Left lobe of liver (tissue), 2 donors: ENCODE measurements around the gene SEMA5A. TPM values are rescaled to one million over a fixed set of nuclear protein-coding genes. Genes with fewer than 3 reads are reported as not detected.
A peak's percentile ranks its signal among the peaks of the same experiment; 100 is the strongest.

Experiments used
- ATAC-seq: fragments of 200-7000 bp; cut with Tn5 transposase; one replicate; pipeline ENCODE4 v1.9.1; 2020; ENCODE audit warnings: mild to moderate bottlenecking, moderate library complexity
- DNase-seq: peaks from one replicate; pipeline ENCODE4 v3.0.0-alpha.2; 2020; ENCODE audit warnings: low spot score
- total RNA-seq: library from RNA; stranded (reverse); gene quantifications from one replicate; pipeline ENCODE4 v1.2.1, GENCODE V29; 2021
- donor health status: DM: no; HTN: no; CAD: no; lungs with moderate emphysema.
- donor health status: DM: no; HTN: yes; CAD: no.

SEMA5A gene
- total RNA-seq, 1 donor from 2014 or later: 5.7 TPM

DNA sequence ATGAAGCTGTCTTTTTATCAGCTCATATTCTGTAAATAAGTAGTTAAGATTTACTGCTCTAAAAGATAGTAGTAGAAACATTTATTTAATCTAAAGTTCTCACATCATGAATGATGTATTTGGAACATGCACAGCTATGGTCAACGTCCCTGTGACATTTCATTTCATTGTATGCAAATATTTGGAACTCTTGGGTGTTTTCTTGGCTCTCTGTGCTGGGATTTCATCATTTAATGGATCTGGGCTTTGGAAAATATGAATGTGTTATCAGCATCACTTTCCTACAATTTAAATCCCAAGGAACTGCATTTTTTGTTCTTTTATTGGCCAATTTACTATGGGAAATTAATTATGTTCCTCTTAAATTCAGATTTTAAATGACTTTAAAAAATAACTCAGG, 462.9 kb downstream of the SEMA5A start:
- no peak for DNase-seq
- ATAC-seq: no peak

- DNase-seq: no peak
Measured at GRCh38 chr5:9072701-9073100, 473.2 kb downstream of the SEMA5A start.

GRCh38 chr5:9071524-9071923, 474.4 kb downstream of the SEMA5A start:
- no peak for ATAC-seq
- no peak for DNase-seq

More at GRCh38 chr5:9072701-9073100, 473.2 kb downstream of the SEMA5A start:
- ATAC-seq: no peak

DNA sequence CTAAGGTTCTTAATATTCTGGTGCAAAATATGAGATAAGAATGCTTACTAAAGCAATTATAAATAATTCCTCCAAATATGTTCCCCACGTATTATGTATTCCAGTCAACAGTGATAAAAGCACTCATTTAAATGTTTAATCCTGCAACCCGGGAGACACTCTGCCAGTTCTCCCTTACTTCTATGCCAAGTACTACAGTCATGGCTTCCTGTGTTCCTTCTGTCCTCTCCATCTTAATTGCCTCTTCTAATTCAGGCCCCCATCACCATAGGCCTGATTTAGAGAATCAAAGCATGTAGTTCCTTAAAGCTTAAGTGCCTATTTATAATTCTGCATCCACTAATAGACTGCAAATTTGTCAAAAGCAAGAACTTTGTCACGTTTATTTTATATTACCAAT, 474.8 kb downstream of the SEMA5A start:
- ATAC-seq: no peak
- DNase-seq: no peak

DNA sequence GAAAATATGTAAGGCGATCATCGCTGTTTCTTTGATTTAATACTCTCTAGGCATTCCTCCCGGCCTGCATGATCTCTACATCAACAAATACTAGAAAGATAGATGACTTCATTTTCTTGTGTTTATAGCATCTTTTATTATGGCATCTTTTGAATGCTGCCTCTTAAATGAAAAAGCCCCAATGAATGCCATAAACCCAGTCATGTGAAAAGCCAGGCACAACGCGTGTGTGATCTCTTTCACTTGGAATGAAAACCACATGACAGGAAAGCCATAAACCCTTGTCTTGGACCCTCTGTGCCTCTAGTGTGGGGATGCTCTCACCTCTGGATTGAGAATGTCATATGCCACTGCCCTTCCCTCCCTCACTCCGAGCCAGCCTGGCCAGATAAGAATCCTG, 476.2 kb downstream of the SEMA5A start:
- no peak for DNase-seq
- no peak for ATAC-seq

DNA sequence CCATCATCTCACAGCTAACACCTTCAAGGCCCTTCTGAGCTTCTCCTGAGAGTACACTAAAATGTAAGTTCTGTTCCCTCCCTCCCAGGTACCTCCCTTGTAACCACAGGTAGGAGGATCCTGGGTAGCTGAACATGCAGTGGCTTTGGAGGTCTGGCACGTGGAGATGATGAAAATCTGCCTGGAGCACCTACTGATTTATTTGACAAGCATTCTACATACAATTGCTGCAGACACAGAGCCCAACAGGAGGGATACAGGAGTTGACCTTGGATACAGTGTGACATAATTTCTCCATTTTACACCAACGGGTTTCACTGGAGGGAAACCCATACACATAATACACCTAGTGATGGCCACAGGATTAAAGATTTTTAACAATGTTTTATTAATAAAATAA, 478.7 kb downstream of the SEMA5A start:
- ATAC-seq (no peak), DNase-seq (no peak)

GRCh38 chr5:9066349-9066748, 479.5 kb downstream of the SEMA5A start:
- ATAC-seq (no peak), DNase-seq (no peak)

- no peak for ATAC-seq
- no peak for DNase-seq
Measured at GRCh38 chr5:9063615-9064245, 482.1 kb downstream of the SEMA5A start.

DNA sequence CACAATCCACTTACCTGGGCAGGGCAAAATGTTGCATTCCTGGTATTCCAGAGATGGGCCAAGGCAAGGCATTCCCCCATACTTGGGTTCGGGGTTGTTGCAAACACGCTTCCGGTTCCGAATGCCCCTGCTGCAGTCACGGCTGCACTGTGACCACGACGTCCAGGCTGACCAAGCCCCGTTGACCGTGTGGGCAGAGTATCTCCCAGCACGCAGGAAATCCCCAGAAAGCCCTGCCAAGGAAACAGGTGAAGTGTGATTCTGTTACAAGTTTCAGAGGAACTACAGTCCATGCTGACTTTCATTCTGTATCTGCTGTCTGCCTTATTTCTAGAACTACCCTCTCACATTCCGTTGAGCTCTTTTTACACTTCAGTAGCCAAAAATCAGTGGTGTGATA, 483.0 kb downstream of the SEMA5A start:
- no peak for DNase-seq
- no peak for ATAC-seq

DNA sequence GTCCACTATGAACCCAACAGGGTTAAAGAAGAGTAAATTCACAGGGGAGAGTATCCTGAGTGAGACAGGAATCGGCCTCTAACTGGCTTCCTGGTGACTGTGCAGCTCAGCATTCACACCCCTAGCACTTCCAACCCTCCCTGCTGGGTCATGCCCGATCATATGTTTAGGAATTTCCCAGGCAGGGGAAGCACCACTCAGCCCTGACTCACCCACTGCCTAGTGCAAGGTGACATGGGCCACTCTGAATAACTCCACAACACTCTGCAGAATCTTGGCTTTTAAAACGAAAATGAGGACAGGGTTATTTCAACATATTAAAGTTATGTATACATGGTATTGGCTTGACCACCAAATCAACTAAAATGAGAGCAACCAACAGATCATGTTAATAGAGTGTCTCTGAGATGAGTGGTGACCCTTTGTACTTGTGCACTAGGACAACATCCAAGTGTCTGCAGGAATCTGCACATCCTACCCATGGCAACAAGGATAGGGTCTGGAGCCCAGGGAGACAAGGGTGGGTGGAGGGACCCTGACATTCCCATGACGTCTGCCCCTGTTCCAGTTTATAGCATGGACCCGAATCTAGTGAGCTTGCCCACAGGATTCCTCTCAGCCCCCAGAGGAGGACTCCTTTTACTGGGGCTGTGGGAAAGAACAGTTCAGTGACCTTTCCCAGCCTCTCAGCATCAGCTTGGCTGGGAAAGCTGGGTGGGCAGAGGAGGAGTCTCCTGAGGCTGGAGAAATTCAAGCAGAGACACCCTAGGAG, 485.8 kb downstream of the SEMA5A start:
- DNase-seq: no peak
- peak; percentile 26 for ATAC-seq

DNA sequence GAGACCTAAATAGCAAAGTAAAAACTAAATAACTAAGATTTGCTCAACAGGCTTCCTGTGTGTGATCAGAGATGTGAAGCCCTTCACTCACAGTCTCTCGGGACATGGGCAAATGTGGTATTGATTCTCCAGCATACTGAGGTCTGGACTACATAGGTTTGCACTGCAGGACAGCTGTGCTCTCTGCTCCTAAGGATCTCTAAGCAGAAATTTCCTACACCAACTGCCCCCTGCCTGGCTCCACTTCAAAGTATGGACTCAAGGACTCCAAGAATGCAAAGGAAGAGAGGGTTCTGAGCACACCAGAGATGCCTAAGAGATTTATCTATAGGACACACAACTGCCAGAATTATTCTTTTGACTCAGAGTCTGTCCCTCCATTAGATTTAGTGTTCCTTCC, 487.2 kb downstream of the SEMA5A start:
- ATAC-seq (no peak), DNase-seq (no peak)

DNA sequence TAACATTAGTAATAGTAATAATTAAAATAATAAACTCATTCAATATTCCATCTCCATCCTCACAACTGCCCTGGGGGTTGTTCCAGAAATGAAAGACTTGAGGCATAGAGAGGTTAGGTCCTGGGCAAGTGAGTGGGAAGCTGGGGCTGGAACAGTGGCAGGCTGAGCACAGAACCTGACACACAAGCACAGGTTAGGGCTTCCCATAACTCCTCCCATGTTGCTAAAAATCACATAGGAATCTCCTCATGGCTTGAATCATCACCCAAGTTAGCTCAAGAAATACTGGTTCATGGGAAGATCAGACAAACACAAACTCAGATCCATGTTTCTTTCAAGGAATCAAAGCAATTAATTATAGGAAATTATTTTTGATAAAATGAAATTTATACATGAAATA, 487.7 kb downstream of the SEMA5A start:
- DNase-seq: no peak
- no peak for ATAC-seq

GRCh38 chr5:9057406-9058000, 488.4 kb downstream of the SEMA5A start:
- DNase-seq (no peak), ATAC-seq (no peak)

- DNase-seq: no peak
- no peak for ATAC-seq
Measured at GRCh38 chr5:9056046-9056445, 489.8 kb downstream of the SEMA5A start.

DNA sequence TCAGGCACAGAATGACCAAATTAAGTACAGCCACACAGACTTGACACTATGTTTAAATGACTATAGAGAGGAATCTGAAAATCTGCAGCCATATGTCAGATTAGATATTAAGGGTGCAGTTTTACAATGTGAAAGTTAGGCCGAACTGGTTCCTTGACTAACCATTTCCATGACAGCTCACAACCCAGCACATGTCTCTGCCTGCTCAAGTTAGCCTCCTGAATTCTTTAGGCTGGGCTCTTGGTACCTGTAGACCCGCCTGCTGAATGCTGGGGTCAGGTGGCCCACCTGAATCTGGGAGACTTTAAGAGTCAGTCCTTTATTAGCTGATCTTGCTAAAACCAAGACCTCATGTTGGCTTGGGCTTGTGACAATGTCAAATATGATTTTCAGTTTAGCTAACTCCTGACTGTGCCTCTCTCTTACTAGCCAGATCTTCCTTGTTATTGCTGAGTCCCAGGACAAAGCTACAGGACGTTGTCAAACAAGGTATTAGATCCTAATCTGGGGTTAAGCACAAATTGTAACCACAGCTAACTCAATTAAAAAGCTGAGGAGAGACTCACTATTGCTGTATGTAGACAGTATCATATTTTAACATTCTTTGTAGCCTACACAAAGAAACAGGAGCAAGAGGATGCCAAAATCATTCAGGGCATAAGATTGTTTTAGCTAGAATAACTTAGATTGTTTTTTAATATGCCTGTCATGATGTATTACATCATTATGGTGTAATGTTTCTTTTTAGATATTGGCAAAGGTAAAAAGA, 490.9 kb downstream of the SEMA5A start:
- DNase-seq (no peak), ATAC-seq (no peak)

GRCh38 chr5:9054322-9054721, 491.6 kb downstream of the SEMA5A start:
- ATAC-seq: no peak
- no peak for DNase-seq

DNA sequence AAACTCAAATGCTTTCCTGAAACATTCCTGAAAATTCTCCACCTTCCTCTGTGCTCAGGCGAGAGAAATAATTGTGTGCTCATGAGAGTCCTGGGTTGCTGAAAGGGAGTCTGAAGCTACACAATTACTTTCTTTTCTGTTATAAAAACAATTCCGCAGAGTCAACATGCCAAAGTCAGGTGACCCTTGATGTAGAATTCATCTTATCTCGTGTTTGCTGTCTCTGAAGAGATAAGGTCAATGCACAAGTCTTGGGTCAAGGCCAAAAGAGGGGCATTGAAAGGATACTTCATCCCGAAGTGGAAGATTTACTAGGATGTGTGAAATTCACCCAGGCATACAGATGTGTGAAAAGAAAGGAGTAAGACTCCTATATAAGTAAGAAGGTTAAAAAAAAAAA, 493.5 kb downstream of the SEMA5A start:
- DNase-seq: no peak

DNA sequence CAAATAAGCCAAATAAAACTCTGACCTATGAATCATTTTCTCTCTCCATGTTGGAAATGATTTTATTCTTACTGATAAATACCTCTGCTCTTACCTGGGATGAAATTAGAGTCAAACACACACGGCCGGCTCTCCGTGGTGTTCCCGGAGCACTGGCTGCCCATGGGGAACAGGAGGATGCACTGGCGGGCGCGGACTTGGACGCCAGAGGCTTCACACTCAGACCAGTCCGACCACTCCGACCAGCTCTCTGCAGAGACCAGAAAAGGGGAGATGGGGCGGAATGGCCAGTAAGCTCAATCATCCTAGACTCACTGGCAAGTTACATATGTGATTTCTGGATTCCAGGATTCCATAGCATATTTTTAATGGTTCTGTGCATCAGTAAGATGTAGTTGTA, 494.1 kb downstream of the SEMA5A start:
- ATAC-seq (no peak), DNase-seq (no peak)

More for the DNA sequence above, 493.5 kb downstream of the SEMA5A start:
- ATAC-seq: no peak

GRCh38 chr5:9047932-9048331, 497.9 kb downstream of the SEMA5A start:
- peak; percentile 84 for ATAC-seq

GRCh38 chr5:9046756-9047481, 499.0 kb downstream of the SEMA5A start:
- DNase-seq (no peak), ATAC-seq (no peak)

More at GRCh38 chr5:9047932-9048331, 497.9 kb downstream of the SEMA5A start:
- no peak for DNase-seq

DNA sequence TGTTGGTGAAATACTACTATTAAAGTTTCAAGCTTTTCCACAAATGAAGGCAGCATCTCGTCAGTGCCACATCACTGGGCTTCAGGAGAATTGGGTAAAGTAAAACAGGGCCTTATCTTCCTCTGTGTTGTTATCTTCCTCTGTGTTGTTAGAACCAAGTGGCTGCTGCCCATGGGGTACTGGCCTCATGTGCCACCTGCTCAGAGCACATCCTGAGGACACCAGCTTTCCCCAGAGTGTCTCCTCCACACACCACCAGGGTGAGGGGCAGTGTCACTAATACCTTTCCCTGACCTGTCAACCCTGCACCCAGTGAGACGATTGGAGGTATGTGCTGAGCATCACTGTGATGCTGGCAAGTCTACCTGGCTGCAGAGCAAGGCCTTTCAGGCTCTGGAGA, 499.9 kb downstream of the SEMA5A start:
- no peak for DNase-seq
- no peak for ATAC-seq
